GM18505 (cell line): Measurements from ENCODE around the gene CUL7.
"Not testable (repeated sequence)": the region's sequence is repeated elsewhere in the genome, so short reads cannot be mapped to it uniquely, and the experiment has no call there.

ENCODE experiments used
- ATAC-seq: cut with Tn5 transposase; IDR thresholded peaks from one replicate; pipeline ENCODE4 v1.9.1; 2021; ENCODE audit not compliant: unreplicated experiment
- POLR2A ChIP-seq: IDR thresholded peaks from 4 replicates; pipeline ENCODE4 v1.6.1; 2011; ENCODE audit warnings: borderline replicate concordance; ENCODE audit not compliant: insufficient read depth, insufficient read length; ENCODE audit errors: extremely low read depth

Gene CUL7

DNA sequence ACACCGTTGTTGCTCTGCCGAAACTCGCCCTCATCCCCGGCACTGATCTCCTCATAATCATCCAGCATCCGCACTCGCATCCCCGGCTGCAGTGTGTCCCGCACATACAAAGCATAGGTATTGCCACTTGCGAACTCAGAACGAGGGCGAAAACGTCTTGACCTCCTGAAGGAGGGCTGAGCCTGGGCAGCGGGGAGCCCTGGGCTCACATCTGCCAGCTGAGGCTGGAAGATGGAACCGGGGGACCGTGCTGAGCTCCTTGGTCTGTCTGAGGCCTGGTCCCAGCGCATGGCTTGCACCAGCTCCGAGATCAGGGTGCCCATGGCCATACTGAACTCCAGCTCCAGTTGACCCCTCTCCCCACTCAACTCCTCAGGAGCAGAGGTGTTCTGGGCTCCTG lies 2.7 kb downstream of the CUL7 start:
- TF ChIP-seq POLR2A: no peak
- ATAC-seq: no peak

DNA sequence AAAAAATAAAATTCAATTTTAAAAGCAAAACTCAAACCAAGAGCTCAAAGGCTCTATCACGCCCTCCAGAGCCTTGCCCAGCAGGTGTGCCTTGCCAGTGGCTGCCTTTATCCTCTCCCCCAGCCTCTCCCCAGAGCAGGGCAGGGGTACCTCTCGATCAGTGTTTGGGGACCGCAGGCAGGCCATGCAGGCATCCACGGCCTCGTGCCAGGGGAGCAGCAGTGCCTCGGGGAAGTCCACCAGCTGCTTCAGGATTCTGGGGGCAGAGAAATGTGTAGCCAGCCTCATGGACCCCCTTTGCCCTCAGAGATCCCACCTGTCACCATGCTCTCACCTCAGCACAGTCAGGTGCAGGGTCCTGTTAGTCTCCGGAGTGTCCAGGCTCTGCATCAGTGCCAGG lies 5.7 kb downstream of the CUL7 start:
- ATAC-seq: no peak
- no peak for TF ChIP-seq POLR2A

DNA sequence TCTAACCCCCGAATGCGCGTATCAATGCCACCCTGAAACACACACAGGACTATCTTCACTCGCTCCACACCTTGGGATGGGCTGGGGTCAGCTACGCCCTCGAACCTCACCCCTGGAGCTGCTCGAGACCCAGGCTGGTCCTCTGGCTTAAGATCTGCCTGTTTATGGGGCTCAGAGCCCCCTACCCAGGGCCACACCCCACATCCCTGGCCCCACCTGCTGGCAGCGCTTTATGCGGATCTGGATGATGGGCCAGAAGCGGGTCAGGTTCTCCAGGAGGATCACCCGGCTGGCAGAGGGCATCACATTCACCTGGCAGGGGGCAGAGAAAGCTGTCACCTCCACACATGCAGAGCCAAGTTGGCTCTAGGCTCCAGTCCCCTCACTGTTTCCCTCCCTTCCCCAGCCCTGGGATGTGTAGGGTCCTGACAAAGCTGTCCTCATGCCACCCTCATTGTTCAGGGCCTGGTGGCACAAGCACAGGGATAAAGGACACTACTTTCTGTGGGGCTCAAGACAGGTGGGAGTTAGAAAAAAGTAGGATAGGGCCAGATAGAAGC lies 8.2 kb downstream of the CUL7 start:
- no peak for ATAC-seq
- TF ChIP-seq POLR2A: no peak

DNA sequence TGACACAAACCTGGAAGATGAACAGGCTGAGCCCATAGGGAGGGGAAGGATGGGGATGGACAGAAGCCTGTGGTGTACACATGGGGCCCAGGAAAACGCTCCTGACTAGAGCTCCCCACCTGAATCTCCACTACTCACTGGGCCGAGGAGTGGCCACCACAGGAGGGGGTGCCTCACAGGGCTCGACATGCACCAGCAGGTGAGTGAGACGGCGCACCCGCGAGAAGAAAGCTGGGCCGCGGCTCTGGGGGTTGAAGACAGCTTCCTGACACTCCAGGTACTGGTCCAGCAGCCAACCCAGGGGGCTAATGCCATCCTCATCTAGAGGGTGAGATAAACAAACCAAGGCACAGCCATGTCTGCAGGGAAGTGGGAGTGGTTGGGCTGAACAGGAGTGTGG lies 10.3 kb downstream of the CUL7 start:
- TF ChIP-seq POLR2A: no peak
- no peak for ATAC-seq

DNA sequence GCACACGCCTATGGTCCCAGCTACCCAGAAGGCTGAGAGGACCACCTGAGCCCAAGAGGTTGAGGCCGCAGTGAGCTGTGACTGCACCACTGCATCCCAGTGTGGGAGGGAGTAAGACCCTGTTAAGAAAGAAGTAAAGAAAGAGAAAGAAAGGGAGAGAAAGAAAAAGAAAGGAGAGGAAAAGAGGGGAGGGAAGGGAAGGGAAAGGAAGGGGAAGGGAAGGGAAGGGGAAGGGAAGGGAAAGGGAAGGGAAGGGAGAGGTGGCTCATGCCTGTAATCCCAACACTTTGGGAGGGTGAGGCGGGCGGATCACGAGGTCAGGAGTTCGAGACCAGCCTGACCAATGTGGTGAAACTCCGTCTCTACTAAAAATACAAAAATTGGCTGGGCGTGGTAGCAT lies 12.2 kb downstream of the CUL7 start:
- not testable (repeated sequence) for ATAC-seq

DNA sequence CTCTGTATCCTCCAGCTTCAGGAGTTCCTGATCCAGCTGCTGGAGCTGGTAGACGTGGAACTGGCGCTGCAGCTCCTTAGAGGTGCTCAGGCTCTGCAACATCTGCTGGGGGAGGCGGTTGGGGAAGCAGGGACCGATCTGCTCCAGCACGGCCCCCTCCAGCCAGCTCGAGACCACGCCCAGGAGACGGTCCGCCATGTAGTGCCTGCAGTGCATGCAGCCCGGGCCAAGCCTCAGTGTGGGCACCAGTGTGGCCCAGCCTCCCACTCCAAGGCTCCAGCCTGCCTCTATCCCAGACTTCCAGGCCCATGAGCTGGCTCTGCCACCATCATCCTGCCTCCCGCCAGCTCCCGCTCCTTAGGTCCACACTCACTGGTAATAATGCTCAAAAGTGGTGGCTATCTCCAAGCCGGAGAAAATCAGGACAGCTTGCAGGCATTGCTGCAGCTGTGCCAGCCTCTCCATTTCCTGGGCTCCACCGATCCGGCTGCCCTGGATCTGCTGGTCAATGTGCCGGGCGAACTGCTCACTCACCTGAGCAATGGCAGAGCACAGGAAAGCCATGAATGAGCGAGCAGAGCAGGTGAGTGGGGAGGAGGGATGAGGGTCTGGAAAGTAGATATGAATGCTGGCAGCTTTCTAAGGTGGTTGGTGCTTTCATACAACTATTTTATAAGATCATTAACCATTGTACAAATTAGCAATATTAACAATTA lies 13.0 kb downstream of the CUL7 start:
- ATAC-seq: no peak
- TF ChIP-seq POLR2A: no peak

DNA sequence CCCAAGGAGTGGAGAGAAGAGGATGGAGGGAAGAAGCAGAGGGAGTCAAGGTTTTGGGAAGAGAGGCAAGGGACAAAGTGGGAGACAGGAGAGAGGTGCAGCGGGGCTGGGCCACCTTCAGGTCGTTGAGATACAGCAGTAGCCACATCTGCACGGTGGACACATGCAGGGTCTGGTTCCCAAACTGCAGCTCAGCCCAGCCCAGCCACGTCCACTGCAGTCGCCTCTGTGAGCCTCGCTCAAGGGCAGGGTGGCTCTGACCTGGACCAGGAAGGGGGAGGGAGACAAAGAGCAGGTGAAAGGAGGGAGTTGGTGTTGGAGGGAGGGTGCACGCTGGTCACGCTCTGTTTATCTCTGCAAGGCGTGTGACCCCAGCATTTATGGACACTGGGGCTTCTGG lies 14.9 kb downstream of the CUL7 start:
- no peak for ATAC-seq
- TF ChIP-seq POLR2A: no peak

DNA sequence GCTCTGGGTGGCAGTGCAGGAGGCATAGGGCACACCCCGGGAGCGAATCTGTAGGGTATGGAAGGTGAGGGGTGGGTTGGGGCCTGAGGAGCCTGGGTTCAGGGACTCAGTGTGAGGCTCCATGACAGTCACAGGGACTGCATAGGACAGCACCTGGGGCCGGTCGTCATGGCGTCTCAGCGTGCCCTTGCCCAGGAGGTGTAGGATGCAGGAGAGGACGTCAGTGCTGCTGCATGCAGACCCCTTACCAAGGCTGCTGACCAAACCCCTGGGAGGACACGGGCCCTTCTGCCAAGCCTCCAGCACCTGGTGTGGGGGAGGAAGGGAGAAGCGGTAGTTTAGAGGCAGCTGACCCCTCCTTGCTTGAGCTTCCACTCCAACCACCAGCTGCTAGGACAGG lies 15.9 kb downstream of the CUL7 start:
- no peak for TF ChIP-seq POLR2A
- no peak for ATAC-seq

DNA sequence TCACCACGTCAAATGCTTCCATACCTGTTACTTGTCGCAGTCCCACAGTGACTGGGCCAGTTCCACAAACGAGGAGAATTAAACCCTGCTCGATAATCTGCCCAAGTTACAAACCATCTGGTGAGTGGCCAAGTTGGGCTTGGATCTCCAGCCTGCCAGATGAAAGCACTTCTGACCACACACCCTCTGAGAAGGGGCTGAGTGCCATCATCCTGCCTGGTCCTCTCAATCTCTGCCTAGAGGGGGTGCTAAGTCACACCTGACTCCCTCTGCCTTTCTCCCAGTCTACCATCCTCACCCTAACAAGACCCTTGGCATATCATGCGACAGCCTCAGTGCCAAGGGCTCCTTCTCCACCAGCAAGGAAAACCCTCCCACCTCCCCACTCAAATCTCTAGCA lies 16.5 kb downstream of the CUL7 start:
- no peak for TF ChIP-seq POLR2A
- no peak for ATAC-seq

DNA sequence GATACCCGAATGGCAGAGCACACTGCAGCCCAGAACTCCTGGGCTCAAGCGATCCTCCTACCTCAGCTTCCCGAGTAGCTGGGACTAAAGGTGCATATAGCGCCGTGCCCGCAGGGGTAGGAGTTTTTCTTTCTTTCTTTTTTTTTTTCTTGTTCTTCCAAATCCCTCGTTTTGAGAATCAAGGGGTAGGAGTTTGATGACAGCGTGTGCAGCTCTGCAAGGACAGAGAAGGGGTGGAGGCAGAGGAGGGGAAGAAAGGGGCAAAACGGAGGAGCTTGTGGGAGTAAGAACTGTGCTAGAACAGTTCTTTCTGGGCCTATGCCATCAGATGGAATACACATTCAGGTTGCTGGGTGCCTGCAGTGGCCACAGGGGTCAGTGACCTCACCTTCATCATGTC lies 16.9 kb downstream of the CUL7 start:
- no peak for ATAC-seq

DNA sequence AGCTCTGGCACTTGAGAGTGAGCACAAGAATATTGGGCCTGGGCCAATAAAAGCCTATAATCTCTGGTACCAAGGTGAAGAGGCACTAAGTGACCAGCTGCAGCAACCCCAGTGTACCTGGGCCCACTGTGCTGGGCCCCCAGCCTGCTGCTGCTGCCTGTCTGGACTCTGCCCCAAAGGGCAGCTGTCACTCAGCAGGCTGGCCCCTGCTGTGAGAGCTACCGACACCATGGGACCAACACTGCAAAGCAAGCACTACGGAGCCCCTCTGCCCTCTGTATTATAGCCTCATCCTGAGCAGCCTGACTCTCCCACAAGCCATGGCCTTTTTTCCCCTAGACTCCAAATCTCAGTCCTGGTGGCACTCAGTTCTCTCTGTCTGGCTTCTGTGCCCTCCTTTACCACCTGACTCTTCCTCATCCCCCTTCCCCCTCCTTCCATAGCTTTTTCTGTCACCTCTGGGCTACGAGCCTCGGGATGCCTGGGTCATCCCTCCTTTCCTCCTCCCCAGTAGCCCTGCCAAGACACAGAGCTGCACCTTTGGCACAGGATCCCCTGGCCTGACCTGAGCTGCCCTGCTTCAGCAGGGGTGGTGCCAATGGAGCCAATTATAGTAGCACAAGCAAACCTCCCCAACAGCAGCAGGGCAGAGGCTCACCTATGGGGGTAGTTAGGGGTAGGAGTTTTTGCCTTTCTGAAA lies 18.0 kb downstream of the CUL7 start:
- no peak for TF ChIP-seq POLR2A

More for the DNA sequence above, 16.9 kb downstream of the CUL7 start:
- no peak for TF ChIP-seq POLR2A

DNA sequence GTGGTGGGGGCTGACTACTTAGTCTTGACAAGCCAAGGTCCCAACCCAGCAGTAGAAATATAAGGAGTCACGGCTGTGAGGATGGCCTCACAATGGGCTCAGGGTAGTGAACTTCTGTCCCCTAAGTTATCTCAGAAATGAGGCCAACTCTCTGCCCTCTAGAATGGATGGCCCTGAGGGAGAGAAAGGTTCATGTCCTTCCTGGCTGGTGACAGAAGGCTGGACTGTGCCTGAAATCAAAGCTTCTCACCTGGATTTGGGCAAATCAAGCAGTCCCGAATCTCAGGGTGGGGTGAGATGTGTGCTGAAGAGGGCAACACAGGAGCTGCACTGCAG lies 19.5 kb downstream of the CUL7 start:
- no peak for ATAC-seq
- no peak for TF ChIP-seq POLR2A

More for the DNA sequence above, 18.0 kb downstream of the CUL7 start:
- ATAC-seq: no peak

DNA sequence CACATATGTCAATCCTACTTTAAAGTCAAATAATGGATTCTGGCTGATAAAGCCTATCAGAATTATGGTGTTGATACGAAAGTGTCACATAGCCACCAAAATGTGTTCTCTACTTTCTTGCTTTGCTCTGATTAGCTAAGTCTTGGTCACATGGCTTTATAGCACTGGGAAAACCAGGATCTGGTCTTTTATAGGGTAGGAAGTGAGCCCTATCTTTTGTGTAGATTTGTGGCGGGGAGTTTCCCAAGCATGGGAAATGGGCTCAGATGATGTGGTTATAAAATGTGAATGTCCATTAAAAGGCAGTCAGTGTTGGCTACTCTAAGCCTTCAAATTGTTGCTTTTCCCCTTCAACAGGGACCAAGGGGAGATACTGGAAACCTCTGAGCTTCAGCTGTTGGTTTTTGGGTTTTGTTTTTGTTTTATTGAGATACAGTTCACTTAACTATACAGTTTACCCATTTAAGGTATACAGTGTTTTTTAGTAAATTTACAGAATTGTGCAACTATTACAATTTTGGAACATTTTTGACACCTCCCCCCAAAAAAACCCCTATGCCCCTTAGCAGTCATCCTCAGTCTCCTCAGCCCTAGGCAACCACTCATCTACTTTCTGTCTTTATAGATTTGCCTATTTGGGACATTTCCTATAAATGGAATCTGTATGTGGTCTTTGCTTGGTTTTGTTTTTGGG lies 20.0 kb downstream of the CUL7 start:
- no peak for ATAC-seq
- no peak for TF ChIP-seq POLR2A

DNA sequence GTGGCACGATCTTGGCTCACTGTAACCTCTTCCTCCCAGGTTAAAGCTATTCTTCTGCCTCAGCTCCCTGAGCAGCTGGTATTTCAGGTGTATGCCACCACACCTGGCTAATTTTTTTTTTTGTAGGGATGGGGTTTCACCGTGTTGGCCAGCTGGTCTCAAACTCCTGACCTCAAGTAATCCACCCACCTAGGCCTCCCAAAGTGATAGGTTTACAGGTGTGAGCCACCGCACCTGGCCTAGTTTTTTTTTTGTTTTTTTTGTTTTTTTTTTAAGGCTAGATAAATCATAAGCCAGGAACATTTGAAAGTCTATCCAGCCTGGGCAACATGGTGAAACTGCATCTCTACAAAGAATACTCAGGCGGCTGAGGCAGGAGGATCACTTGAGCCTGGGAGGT lies 21.3 kb downstream of the CUL7 start:
- no peak for ATAC-seq
- no peak for TF ChIP-seq POLR2A
